CD1c-positive myeloid dendritic cell (primary cell): ENCODE measurements around the gene IL17RD.
A peak's percentile ranks its signal among the peaks of the same experiment; 100 is the strongest.
"Not testable (repeated sequence)": the region's sequence is repeated elsewhere in the genome, so short reads cannot be mapped to it uniquely, and the experiment has no call there.

Source experiments
- DNase-seq: peaks from one replicate; pipeline ENCODE4 v3.0.0-alpha.2; 2016; ENCODE audit errors: extremely low spot score

IL17RD gene

DNA sequence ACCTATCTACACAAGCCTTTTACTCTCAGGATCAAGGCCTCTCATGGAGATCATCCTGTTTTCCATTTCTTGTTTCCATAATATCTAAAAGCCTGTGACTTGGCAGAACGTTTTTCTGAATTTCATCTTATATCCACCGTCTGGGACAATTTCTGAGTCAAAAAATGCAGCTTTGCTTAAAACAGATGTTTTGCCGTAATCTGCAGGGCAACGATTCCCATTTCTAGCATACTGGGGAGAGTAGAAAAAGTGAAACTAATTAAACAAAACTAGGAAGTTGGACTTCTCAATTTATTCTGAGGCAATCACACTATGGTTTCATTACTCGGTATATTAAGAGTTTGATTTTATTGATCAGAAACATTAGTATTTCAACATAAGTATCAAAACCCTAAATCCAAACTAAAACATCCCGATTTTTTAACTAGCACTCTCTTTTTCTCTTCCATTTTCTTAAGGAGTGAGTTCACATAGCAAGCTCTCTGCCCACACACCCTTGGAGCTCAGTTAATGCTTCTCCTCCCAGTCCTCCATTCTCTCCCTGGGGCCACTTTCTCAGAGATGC, 71.1 kb downstream of the IL17RD start:
- peak; percentile 56 for DNase-seq

DNA sequence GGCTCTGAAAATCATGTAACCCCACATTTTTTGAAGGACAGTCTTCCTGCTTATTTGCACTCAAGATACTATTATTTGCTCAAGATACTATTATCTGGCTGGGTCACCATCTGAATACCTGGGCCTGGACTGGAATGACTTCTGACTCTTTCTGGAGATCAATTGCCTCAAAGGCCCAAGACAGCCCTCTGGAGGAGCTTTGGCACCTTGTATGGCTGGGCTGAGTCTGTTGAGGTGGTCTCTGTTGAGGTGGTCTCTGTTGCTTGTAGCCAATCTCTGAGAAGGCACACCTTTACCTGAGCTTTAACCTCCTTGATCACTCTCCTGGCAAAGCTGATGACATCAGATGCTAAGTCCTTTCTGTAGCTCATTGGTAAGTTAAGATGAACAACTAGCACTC, 71.7 kb downstream of the IL17RD start:
- no peak for DNase-seq

DNA sequence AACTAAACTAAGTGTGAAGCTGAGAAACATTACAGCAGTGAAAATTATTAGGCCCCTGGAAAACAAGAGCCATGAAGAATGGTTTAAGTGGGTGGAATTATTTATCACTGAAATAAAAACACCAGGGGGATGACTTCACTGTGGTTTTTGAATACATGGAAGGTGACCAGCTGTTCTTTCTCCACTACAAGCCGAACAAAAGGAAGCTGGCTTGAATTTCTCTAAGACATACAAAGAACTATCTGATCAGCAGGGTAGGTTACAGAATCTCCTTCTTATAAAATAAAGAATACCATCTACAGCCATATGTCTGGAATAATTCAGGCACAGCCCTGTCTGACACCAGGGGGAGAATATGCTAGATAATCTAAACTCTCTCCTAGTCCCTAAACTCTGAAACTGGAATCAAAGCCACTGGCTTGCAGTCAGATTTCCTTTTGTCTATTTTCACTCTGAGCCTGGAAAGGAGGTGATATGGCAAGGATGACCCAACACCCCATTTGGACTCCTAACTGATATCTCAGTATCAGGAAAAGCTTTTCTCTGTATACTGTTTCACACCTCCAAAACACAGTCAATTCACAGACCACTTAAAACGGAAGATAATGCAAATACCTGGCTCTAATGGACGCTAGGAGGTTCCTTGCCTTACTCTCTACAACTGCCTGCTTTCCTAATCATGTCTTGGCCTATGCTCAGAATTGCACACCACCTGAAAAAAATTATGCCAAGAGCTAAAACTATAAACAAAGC, 73.5 kb downstream of the IL17RD start:
- DNase-seq, result no peak

DNA sequence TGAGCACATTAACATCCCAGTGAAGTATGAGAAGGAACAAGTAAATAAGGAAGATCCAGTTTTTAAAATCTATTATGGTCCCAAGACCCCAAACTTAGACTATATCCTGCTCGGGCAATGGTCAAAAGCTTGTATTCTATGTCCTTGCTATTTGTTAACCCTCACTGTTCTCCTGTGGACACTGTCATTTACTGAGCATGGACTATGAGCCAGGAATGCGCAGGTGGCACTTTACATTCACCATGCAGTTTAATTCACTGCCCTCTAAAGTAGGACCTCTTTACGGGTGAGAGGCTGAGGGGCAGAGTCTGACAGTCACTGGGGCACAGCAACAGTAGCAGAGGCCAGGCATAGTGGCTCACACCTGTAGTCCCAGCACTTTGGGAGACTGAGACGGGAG, 76.1 kb downstream of the IL17RD start:
- DNase-seq, result no peak

DNA sequence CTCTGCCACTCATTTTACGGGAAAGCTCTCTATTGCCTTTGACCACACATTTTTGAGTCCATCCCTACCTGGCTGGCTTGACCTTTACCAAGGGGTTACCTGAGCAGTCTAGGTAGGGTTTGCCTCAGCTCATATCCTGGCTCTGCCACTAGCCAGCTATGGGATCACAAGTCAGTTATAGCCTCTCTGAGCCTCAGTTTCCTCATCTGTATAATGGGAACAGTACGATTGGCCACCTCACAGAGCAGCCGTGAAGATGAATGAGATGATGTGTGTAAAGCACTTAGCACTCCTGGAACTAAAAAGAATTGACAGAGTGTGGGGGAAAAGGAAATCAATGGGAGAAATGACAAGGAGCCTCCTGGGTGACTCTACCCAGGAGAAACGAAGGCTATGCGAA, 76.7 kb downstream of the IL17RD start:
- no peak for DNase-seq

DNA sequence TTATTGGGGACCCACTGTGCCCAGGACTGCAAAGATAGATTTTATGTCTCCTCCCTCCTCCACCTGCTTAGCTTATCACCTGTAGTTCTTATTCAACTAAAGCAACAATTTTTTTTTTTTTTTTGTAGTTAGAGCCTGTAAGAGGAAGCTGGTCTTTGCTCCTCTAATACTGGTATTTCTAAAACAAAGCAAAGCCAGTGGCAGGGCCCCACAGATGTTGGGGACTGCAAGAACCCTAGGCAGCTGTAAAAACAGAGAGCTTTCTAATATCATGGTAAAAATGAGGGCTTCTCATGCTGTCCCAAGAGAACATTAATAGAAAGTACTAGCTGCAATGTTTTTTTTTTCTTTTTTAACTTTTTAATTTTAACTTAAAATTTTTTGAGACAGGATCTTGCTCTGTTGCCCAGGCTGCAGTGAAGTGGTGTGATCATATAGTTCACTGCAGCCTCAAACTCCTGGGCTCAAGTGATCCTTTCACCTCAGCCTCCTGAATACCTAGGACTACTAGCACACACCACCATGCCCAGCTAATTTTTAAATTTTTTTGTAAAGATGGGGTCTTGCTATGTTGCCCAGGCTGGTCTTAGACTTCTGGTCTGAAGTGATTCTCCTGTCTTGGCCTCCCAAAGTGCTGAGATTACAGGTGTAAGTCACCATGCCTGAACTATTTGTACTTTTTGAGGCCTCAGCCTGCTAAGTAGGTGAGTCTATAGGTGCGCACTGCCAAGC, 77.6 kb downstream of the IL17RD start:
- no peak for DNase-seq

DNA sequence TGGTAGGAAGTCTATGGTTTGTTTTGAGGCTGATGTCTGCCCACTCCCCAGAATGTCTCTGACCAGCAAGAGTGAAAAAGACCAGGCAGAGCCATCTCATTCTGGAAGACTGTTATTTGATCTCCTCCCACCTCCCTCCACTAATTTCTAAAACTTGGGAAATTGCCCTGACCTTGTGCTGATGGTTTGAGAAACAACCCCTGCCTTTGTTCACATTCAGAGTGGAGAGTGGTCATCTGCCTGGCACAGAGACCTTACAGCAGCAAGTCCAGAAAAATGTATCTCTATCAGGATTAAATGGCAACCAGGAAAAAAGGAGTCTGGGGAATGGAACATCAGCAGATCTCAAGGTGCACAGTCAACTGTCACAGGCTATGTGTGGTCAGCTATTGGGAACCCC, 79.0 kb downstream of the IL17RD start:
- no peak for DNase-seq

DNA sequence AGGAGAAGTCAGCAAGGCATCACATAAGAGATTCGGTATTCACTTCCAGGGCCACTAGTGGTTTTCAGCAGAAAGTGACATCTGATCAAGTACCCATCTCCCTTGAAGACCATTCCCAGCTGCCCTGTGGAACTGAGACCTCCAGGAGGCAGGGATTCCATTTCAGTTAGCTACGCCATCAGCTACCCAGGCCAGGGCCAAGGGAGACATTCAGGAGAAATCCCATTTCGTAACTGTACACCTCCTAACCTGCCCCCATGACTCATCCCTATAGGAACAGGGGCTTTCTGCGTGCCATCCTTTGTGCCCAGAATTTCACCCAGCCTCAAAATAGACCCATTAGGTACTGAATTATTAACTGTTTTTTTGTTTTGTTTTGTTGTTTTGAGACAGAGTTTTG, 79.9 kb downstream of the IL17RD start:
- no peak for DNase-seq

DNA sequence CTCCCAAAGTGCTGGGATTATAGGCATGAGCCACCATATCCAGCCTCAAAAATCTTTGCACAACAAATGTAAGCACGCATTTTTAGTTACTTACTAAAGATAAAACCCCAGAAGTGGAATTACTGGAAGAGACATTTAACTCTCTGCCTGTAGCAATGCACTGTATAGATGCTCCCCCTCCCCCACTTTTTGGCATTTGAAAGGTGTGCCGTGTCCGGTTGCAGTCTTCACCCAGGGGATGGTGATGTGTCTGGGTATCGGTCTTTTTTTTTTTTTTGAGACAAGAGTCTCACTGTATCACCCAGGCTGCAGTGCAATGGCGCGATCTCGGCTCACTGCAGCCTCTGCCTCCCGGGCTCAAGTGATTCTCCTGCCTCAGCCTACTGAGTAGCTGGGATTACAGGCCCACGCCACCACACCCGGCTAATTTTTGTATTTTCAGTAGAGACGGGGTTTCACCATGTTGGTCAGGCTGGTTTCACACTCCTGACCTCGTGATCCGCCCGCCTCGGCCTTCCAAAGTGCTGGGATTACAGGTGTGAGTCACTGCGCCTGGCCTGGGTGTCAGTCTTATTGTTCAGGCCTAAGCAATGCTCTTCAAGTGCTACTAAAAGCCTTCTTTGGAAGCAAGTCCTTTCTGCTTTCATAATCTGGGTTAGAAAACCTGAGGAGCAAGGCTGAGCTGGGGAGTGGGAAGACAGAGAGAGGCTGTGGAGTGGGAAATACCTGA, 81.7 kb downstream of the IL17RD start:
- DNase-seq, result not testable (repeated sequence)

DNA sequence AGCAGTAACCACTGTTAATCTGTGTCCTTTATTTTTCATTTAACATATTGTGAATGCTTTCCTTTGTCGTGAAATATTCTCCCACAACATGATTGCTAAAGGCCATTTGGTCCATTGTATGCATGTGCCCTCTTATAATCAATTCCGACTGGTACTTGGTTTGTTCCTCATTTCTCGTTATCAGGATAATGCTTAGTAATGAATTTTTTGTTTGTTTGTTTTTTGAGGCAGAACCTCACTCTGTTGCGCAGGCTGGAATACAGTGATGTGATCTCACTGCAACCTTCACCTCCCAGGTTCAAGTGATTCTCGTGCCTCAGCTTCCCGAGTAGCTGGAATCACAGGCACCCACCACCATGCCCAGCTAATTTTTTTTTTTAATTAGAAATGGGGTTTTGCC, 82.7 kb downstream of the IL17RD start:
- DNase-seq, result no peak

DNA sequence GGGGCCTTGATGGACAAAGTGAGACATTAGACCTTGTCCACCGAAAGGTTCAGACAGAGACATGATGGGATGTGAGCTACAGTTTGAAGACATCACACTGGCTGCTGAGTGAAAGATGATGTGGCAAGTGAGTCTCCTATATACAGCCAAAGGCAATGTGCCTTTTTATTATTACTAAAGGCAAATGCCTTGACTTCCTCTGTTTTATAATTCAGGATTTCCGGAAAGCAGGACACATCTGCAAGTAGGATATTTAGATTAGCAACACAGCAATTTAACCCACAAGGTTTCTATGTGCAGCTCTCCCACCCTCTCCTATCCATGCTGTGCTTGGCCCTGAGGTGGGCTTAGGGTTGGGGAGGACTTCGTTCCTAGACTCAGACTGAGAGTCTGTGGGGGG, 84.0 kb downstream of the IL17RD start:
- no peak for DNase-seq

DNA sequence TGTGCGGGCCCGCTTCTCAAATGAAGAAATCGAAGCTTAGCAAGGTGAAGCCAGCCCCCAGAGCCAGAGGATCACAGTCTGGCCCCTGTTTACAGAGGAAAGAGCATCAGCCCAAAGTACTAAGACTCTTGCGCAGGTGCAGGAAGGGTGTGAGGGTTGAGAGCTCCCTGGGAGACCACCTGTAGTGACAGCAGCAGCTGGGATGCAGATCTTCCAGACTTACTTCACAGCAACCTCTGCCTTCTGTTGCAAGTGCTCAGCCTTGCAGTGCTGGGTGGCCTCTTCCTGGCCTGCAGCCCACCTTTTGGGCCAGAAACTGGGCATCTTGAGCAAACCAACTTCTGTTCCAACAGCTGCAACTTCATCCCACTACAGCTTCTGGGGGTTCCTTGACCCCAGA, 85.0 kb downstream of the IL17RD start:
- DNase-seq, result no peak

DNA sequence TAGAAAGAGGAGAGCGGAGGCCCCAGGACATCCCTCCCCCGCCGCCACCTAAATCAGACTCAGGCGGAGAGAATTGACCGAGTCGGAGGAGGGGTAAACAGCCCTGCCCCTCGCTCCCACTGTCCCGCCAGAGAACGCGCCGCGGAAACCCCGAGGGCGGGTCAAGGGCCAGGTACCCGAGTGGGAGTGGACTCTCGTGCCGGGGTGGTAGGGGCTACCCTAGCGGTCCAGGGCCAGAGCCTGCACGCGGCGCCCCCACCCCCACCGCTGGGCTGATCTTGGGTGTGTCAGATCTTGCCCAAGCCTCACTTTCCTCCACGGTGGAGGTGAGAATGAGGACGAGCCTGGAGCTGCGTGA, 85.7 kb downstream of the IL17RD start:
- DNase-seq, result no peak

DNA sequence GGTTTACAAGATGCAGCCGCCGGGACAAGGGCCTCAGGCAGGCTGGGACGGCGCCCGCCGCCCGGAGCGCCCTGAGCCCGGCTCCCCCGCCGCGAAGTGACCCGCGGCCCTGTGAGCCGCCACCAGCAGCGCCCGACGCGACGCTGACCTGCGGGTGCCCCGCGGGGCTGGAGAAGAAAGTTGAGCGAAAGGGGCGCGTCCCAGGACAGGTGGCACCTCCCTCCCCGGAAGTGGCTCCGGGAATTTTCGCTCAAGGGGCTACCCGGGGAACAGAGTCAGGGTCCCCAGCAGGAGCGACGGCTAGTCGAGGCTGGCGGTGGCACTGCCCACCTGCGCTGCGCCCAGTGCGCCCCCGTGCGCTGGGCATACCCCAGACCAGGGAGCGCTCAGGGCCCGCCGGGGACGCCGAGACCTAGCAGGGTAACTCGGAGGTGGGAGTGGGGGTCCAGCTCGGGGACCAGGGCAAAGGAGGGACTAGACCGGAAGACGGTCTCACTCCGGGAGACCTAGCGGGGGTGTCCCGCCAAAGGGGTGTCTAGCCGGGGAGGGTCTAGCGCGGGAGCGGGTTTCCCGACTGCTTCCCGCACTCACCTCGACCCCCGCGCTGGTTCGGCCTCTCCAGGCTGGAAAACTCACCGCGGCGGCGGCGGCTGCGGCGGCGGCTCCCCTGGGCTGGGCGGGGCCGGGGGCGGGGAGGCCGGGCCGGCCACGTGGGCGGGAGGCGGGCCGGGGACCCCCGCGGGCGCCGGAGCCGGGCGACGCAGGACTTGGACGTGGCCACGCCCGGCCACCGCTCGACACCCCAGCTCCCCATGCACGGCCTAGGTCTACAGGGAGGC, 86.3 kb downstream of the IL17RD start:
- DNase-seq, result peak; percentile 15

DNA sequence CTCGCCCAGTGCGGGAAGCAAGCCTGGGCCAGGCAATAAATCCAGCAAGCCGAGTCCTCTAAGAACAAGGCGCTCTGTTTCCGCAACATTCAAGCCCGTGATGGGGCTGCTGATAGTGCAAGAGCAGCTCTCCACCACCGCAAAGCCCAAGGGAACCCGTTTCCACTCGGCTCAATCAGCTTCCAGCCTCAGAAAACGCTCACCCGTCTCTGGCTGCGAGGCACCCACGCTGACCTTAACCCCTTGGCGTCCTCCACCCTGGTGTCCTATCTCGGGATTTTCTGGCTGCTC, 86.9 kb downstream of the IL17RD start:
- DNase-seq, result peak; percentile 56

DNA sequence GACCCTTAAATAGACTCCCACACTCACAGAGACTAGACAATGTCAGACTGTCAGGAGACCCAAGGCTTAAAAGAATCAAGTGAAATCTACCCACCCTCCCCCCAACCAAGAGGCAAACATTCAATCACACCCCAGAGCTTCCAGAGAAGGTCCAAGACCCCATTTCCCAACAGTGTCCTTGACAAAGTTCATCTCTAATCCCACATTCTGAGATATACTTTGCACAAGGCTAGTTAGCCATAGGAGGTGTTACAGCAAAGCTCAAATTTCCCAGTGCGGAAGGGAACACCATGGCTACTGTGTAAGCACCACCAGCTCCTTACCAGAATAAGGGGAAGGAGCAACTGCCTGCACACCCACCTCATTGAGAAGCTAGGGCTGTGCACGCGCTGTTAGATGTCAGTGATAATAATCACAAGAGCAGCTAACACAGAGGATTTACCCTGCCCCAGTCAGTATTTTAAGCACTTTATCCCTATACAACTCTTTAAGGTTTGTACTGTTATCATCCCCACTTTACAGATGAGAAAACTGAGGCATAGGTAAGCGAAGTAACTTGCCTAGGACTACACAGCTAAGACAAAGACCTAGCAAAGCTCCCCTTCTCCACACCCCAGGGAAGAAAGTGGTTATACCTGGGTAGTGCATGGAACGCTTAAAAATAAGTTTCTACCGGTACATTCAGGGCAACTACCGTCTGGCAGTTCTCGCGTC, 87.4 kb downstream of the IL17RD start:
- DNase-seq, result peak; percentile 19

DNA sequence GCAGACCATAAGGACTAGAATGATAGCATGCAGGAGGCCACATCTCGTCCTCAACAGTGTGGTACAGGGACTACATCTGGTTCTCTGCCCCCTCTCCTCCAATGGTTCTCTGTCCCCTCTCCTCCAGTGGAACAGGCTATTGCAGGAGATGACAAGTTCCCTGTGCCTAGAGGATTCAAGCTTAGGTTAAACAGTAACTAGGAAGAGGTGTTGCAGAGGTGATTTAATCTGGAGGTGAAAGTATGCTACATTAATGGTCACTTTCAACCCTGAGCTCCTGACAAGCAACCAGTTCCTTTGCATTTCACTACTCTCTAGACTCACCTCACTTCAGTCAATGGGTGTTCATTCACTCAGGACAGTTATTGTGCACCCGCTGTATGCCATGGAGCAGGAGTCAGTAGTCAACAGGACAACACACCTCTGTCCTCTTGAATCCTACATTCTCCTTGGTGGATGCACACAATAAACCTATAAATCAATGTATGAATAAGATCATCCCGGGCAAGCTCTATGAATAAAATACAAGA, 88.7 kb downstream of the IL17RD start:
- no peak for DNase-seq

DNA sequence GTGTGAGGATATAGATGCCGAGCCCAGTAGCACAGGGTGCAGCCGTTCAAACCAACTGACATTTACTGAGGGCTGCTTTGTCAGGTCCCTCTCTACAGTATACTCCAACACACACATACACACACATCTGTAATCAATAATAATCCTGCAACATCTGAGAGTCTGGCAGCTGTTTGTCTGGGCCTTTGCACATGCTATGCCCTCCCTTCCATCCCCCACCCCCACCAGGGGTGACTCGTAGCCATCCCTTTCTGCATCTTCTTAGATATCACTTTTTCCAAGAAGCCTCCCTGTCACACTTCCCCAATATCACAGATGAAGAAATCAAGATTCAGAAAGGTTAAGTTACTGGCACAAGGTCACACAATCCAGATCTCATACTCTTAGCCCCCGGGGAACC, 91.0 kb downstream of the IL17RD start:
- DNase-seq, result peak; percentile 24

DNA sequence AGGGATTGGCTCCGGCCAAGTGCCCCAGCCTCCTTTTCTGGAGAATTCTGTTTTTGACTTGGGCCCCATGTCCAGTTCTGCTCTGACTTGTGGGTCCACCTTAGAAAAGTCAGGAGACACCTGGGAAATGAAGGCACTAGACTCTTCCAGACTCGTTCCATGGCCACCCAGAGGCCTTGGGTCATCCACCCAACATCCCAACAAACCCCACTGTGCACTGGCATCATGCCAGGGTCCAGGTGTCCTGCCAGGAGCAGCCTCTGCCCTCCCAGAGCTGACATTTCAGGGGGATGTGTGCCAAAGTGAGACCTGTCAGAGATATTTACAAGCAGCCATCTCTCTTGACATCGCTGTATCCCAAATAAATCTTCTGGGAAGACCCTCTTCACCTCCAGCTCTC, 91.5 kb downstream of the IL17RD start:
- no peak for DNase-seq

DNA sequence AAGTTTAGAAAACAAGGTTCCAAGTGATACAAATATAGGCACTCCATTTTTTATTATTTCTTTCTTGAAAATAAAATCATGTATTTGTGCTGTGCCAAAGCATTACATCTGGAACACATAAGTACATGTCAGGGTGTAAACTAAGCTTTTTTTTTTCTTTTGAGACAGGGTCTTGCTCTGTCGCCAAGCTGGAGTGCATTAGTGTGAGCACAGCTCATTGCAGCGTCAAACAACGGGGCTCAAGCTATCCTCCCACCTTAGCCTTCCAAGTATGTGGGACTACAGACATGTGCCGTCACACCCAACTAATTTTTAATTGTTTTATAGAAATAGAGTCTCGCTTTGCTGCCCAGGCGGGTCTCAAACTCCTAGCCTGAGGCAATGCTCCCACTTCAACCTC, 95.7 kb downstream of the IL17RD start:
- DNase-seq, result no peak
